Keratinocyte (primary cell): ENCODE results near the gene STEAP1B.

Source experiments
- EZH2 ChIP-seq: IDR thresholded peaks from one replicate; pipeline ENCODE4 v1.6.1; 2012; ENCODE audit warnings: inconsistent platforms, mild to moderate bottlenecking, low read length, moderate library complexity
- TF ChIP-seq, protein P1 (sequence below), 3 experiments: IDR thresholded peaks in 1 of 3; conservative IDR thresholded peaks in 1 of 3; optimal IDR thresholded peaks in 1 of 3; 2 replicates in 2 of 3; 3 replicates in 1 of 3; pipeline versions ENCODE3 to v1.5.1; 2011; ENCODE audit warnings: low read length in 3 of 3, mild to moderate bottlenecking in 3 of 3, moderate library complexity in 2 of 3, control low read depth in 1 of 3, inconsistent platforms in 1 of 3; ENCODE audit not compliant: insufficient read depth in 2 of 3; ENCODE audit errors: extremely low read depth in 1 of 3

DNA sequence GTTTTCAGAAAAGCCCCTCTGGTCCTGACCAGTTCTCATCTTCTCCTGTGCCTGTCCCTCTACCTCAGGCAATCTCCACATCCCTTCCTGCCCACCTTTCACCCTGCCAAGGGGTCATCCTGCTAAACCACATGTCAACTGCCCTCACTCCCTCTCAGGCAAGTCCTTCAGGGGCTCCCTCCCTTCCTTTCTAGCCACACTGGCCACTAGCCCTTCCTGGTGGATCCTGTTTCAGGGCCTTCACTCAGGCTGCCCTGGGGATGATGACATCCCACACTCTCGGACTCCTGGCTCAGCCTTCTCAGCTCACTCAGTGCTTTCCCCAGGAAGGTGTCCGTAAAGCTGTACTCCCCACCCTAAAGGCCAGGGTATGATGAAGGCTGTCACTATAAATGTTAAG, 13.4 kb downstream of the STEAP1B start:
- TF ChIP-seq, protein P1, sequence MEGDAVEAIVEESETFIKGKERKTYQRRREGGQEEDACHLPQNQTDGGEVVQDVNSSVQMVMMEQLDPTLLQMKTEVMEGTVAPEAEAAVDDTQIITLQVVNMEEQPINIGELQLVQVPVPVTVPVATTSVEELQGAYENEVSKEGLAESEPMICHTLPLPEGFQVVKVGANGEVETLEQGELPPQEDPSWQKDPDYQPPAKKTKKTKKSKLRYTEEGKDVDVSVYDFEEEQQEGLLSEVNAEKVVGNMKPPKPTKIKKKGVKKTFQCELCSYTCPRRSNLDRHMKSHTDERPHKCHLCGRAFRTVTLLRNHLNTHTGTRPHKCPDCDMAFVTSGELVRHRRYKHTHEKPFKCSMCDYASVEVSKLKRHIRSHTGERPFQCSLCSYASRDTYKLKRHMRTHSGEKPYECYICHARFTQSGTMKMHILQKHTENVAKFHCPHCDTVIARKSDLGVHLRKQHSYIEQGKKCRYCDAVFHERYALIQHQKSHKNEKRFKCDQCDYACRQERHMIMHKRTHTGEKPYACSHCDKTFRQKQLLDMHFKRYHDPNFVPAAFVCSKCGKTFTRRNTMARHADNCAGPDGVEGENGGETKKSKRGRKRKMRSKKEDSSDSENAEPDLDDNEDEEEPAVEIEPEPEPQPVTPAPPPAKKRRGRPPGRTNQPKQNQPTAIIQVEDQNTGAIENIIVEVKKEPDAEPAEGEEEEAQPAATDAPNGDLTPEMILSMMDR (optimal IDR thresholded peaks at IDR 0.05 in 1 of 3, IDR thresholded peaks at IDR 0.05 in 1 of 3, conservative IDR thresholded peaks at IDR 0.05 in 1 of 3; ENCODE audit: extremely low read depth in 1 of 3, insufficient read depth in 2 of 3, low read length in 3 of 3) = no peak
- TF ChIP-seq EZH2 = no peak
